ENCODE results near the gene GLA. TPM values are rescaled to one million over a fixed set of nuclear protein-coding genes. Genes with fewer than 3 reads are reported as not detected.

The GLA gene
- total RNA-seq, 1 experiment from 2014 or later: 46.0 TPM

- no peaks in the 10 kb centered on the region for H3K4me1 Mint-ChIP-seq (ENCODE audit: low read depth, unreplicated experiment)
- Histone ChIP-seq H3K9me3 (no peaks in the 10 kb centered on the region), H3K4me1 (no peaks in the 10 kb centered on the region), H3K27me3 (replicated peaks; ENCODE audit: control insufficient read depth, insufficient read depth, low read length) (no peaks in the 10 kb centered on the region; the same call in 1 of the 2 replicates), H3K36me3 (ENCODE audit: control insufficient read depth, insufficient read depth, low read length) (no peaks in the 10 kb centered on the region), H3K4me3 (ENCODE audit: low read depth, low read length) (no peak overlapping the region)
- no peak overlapping the region for H3K27ac Mint-ChIP-seq (ENCODE audit: unreplicated experiment)
- intact Hi-C loops (cut with micrococcal nuclease; ENCODE audit: unreplicated experiment): no loop called here
- no TSS peak for BruUV-seq (replicated peaks)
- H3K4me3 Mint-ChIP-seq (ENCODE audit: unreplicated experiment): no peak overlapping the region
- POLR2A ChIA-PET: no interaction called here
- CTCF ChIA-PET: no interaction called here
- no peak for DNase-seq
- no peak for TF ChIP-seq CTCF (IDR thresholded peaks at IDR 0.05; ENCODE audit: insufficient read depth in 1 of 2, low read depth in 1 of 2, low read length in 1 of 2, severe bottlenecking in 1 of 2, unreplicated experiment in 1 of 2)
- H3K9me3 Mint-ChIP-seq (ENCODE audit: unreplicated experiment): no peaks in the 10 kb centered on the region
- H3K27me3 Mint-ChIP-seq (ENCODE audit: insufficient read depth, unreplicated experiment): peaks cover 3% of the 10 kb centered on the region
- H3K36me3 Mint-ChIP-seq (ENCODE audit: insufficient read depth, unreplicated experiment): no peaks in the 10 kb centered on the region
These were observed 42.4 kb downstream of the GLA start for GRCh38 chrX:101365301-101365795.

GRCh38 chrX:101362757-101363156, 45.0 kb downstream of the GLA start:
- ChIA-PET POLR2A (no interaction called here), CTCF (no interaction called here)
- Mint-ChIP-seq H3K27ac (ENCODE audit: unreplicated experiment) (no peak overlapping the region), H3K27me3 (ENCODE audit: insufficient read depth, unreplicated experiment) (no peaks in the 10 kb centered on the region), H3K4me1 (ENCODE audit: low read depth, unreplicated experiment) (no peaks in the 10 kb centered on the region), H3K36me3 (ENCODE audit: insufficient read depth, unreplicated experiment) (no peaks in the 10 kb centered on the region), H3K4me3 (ENCODE audit: unreplicated experiment) (no peak overlapping the region), H3K9me3 (ENCODE audit: unreplicated experiment) (no peaks in the 10 kb centered on the region)
- no peaks in the 10 kb centered on the region for H3K4me1 ChIP-seq
- intact Hi-C loops (cut with micrococcal nuclease; ENCODE audit: unreplicated experiment): no loop called here
- DNase-seq: no peak
- H3K4me3 ChIP-seq (ENCODE audit: low read depth, low read length): no peak overlapping the region
- no peaks in the 10 kb centered on the region for H3K9me3 ChIP-seq
- TF ChIP-seq CTCF (IDR thresholded peaks at IDR 0.05; ENCODE audit: insufficient read depth in 1 of 2, low read depth in 1 of 2, low read length in 1 of 2, severe bottlenecking in 1 of 2, unreplicated experiment in 1 of 2): no peak
- no TSS peak for BruUV-seq (replicated peaks)
- no peaks in the 10 kb centered on the region for H3K36me3 ChIP-seq (ENCODE audit: control insufficient read depth, insufficient read depth, low read length)
- no peaks in the 10 kb centered on the region; the same call in 1 of the 2 replicates for H3K27me3 ChIP-seq (replicated peaks; ENCODE audit: control insufficient read depth, insufficient read depth, low read length)

GRCh38 chrX:101362116-101362515, 45.6 kb downstream of the GLA start:
- ChIA-PET CTCF (no interaction called here), POLR2A (no interaction called here)
- Histone ChIP-seq H3K4me1 (no peaks in the 10 kb centered on the region), H3K27me3 (replicated peaks; ENCODE audit: control insufficient read depth, insufficient read depth, low read length) (no peaks in the 10 kb centered on the region; the same call in 1 of the 2 replicates), H3K9me3 (no peaks in the 10 kb centered on the region), H3K4me3 (ENCODE audit: low read depth, low read length) (no peak overlapping the region), H3K36me3 (ENCODE audit: control insufficient read depth, insufficient read depth, low read length) (no peaks in the 10 kb centered on the region)
- intact Hi-C loops (cut with micrococcal nuclease; ENCODE audit: unreplicated experiment): no loop called here
- Mint-ChIP-seq H3K27me3 (ENCODE audit: insufficient read depth, unreplicated experiment) (no peaks in the 10 kb centered on the region), H3K4me1 (ENCODE audit: low read depth, unreplicated experiment) (no peaks in the 10 kb centered on the region), H3K36me3 (ENCODE audit: insufficient read depth, unreplicated experiment) (no peaks in the 10 kb centered on the region), H3K27ac (ENCODE audit: unreplicated experiment) (no peak overlapping the region), H3K9me3 (ENCODE audit: unreplicated experiment) (no peaks in the 10 kb centered on the region), H3K4me3 (ENCODE audit: unreplicated experiment) (no peak overlapping the region)
- no peak for TF ChIP-seq CTCF (IDR thresholded peaks at IDR 0.05; ENCODE audit: insufficient read depth in 1 of 2, low read depth in 1 of 2, low read length in 1 of 2, severe bottlenecking in 1 of 2, unreplicated experiment in 1 of 2)
- DNase-seq: no peak
- BruUV-seq (replicated peaks): no TSS peak
